ENCODE measurements around the gene RAB10. TPM values are rescaled to one million over a fixed set of nuclear protein-coding genes. Genes with fewer than 3 reads are reported as not detected.

RAB10 gene
- total RNA-seq, 4 donors from 2014 or later, result 91.9 to 117 (median 103) TPM

DNA sequence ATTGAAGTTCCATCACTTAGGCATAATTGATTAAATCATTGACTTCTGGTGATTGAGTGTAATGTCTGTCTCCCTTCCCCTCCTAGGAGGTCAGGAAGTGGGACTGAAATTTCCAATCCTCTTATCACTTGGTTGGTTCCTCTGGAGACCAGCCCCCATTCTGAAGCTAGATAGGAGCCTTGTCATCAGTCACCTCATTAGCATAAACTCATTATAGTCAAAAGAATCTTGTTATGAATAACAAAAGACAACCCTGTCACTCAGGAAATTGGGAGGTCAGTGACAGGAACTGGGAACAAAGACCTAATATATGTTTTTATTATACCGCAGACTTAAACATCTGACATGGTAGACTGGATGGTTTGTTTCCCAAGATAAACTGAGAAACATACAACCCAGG, 78.3 kb downstream of the RAB10 start:
- 88% methylated on average over 1 of the region's 1 CpG; no CpG with 5 or more reads in 1 of the 2 donors for WGBS, 2 donors (ENCODE audit: low coverage in 1 of 2)
- H3K27me3 ChIP-seq, result no peaks in the 10 kb centered on the region
- no peak for ATAC-seq
- TF ChIP-seq POLR2AphosphoS5 (IDR thresholded peaks at IDR 0.05) (no peak), POLR2A (IDR thresholded peaks at IDR 0.05) (no peak), CTCF (IDR thresholded peaks at IDR 0.05) (no peak), EP300 (IDR thresholded peaks at IDR 0.05) (no peak)
- H3K36me3 ChIP-seq, result peaks cover 0 to 38% of the 10 kb centered on the region in 2 donors
- H3K4me3 ChIP-seq, result no peak overlapping the region
- H3K27ac ChIP-seq, result no peak overlapping the region
- no peaks in the 10 kb centered on the region for H3K9me3 ChIP-seq
- peaks cover 0 to 7% (median 0%) of the 10 kb centered on the region in 3 donors for H3K4me1 ChIP-seq

- Histone ChIP-seq H3K4me1 (peaks cover 0 to 11% (median 0%) of the 10 kb centered on the region in 3 donors), H3K4me3 (no peak overlapping the region), H3K9me3 (no peaks in the 10 kb centered on the region), H3K27ac (no peak overlapping the region), H3K27me3 (no peaks in the 10 kb centered on the region), H3K36me3 (peaks cover 0 to 38% of the 10 kb centered on the region in 2 donors)
- TF ChIP-seq POLR2A (IDR thresholded peaks at IDR 0.05), result no peak
- no peak for TF ChIP-seq CTCF (IDR thresholded peaks at IDR 0.05)
- TF ChIP-seq POLR2AphosphoS5 (IDR thresholded peaks at IDR 0.05), result no peak
- TF ChIP-seq EP300 (IDR thresholded peaks at IDR 0.05), result no peak
- WGBS, 2 donors (ENCODE audit: low coverage in 1 of 2), result 78 to 100% methylated on average over 2 of the region's 2 CpGs
- ATAC-seq, result no peak
These were observed 80.3 kb downstream of the RAB10 start for GRCh38 chr2:26114151-26114550.

GRCh38 chr2:26118682-26119081, 84.8 kb downstream of the RAB10 start:
- H3K9me3 ChIP-seq, result no peaks in the 10 kb centered on the region
- 59 to 75% methylated on average over 3 to 4 of the region's 4 CpGs for WGBS, 2 donors (ENCODE audit: low coverage in 1 of 2)
- no peaks in the 10 kb centered on the region for H3K27me3 ChIP-seq
- peaks cover 0 to 27% (median 0%) of the 10 kb centered on the region in 3 donors for H3K4me1 ChIP-seq
- no peaks in the 10 kb centered on the region for H3K36me3 ChIP-seq
- ATAC-seq, result no peak
- no peak overlapping the region for H3K4me3 ChIP-seq
- H3K27ac ChIP-seq, result no peak overlapping the region
- no peak for TF ChIP-seq CTCF (IDR thresholded peaks at IDR 0.05)
- TF ChIP-seq POLR2AphosphoS5 (IDR thresholded peaks at IDR 0.05), result peak; percentile 30
- TF ChIP-seq EP300 (IDR thresholded peaks at IDR 0.05), result no peak

GRCh38 chr2:26119521-26119920, 85.6 kb downstream of the RAB10 start:
- no peaks in the 10 kb centered on the region for H3K27me3 ChIP-seq
- H3K36me3 ChIP-seq, result no peaks in the 10 kb centered on the region
- TF ChIP-seq POLR2A (IDR thresholded peaks at IDR 0.05), result no peak
- no peak for TF ChIP-seq CTCF (IDR thresholded peaks at IDR 0.05)
- no peak for TF ChIP-seq EP300 (IDR thresholded peaks at IDR 0.05)
- no peak for TF ChIP-seq POLR2AphosphoS5 (IDR thresholded peaks at IDR 0.05)
- peaks cover 0 to 27% (median 0%) of the 10 kb centered on the region in 3 donors for H3K4me1 ChIP-seq
- H3K9me3 ChIP-seq, result no peaks in the 10 kb centered on the region
- H3K4me3 ChIP-seq, result no peak overlapping the region
- ATAC-seq, result no peak
- H3K27ac ChIP-seq, result no peak overlapping the region
- 100% methylated on average over 1 of the region's 1 CpG; no CpG with 5 or more reads in 1 of the 2 donors for WGBS, 2 donors (ENCODE audit: low coverage in 1 of 2)

DNA sequence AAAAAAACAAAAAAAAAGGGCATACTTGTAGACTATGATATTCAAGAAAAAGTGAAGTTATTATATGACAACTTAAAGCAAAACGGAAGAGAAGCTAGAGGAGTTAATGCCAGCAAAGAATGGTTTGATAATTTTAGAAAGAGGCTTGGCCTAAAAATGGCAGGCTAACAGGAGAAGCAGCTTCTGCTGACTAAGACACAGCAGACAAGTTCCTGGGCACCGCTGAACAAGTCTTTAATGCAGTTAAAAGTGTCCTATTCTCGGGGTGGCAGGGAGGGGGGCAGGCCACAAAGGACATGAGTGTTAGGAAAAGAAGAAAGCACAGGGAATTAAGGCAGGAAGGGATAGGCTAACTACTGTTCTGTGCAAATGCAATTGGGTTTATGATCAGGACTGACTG, 88.7 kb downstream of the RAB10 start:
- Histone ChIP-seq H3K36me3 (peaks cover 0 to 2% of the 10 kb centered on the region in 2 donors), H3K27me3 (no peaks in the 10 kb centered on the region), H3K4me1 (peaks cover 0 to 37% (median 0%) of the 10 kb centered on the region in 3 donors), H3K27ac (no peak overlapping the region), H3K9me3 (no peaks in the 10 kb centered on the region), H3K4me3 (no peak overlapping the region)
- TF ChIP-seq POLR2A (IDR thresholded peaks at IDR 0.05) (no peak), POLR2AphosphoS5 (IDR thresholded peaks at IDR 0.05) (no peak), CTCF (IDR thresholded peaks at IDR 0.05) (no peak), EP300 (IDR thresholded peaks at IDR 0.05) (no peak)
- ATAC-seq, result no peak
- 55 to 66% methylated on average over 3 of the region's 3 CpGs for WGBS, 2 donors (ENCODE audit: low coverage in 1 of 2)
